Measurements from ENCODE around the gene TRPC4AP. TPM values are rescaled to one million over a fixed set of nuclear protein-coding genes. Genes with fewer than 3 reads are reported as not detected.

Gene TRPC4AP
- total RNA-seq, 4 donors from 2014 or later: 53.3 to 76.8 (median 73.5) TPM

DNA sequence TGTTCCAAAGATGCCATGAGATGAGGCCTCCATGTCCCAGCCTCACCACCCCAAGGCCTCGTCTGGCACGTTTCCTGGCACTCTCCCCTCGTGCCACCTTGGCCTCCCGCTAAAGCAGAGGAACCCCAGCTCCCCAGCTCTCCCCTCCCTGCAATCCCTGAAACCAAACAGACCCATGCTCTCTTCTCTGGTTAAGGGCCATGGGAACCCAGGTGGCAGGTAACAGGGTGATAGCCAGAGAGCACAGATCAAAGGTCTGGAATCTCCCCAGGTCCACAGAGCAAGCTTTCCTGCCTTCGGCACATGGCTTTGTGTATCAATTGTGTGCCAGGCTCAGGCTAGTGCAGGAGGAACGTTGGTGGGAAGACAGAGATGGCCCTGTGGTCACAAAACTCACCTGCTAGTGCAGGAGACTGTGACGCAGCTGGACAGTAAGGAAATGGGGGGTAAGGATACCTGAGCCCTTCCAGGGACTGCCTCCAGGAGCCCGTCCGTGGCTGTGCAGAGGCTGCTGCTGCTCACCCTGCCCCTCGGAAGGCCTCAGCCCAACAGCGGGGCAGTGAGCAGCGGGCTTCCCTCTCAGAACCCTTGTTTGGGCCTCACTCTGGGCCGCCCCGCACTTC lies 98.0 kb downstream of the TRPC4AP start:
- Histone ChIP-seq H3K36me3 (peaks cover 34 to 47% of the 10 kb centered on the region in 2 donors), H3K4me1 (no peaks in the 10 kb centered on the region), H3K27ac (no peak overlapping the region), H3K4me3 (replicated peaks in 1 of 3) (no peak overlapping the region), H3K27me3 (no peaks in the 10 kb centered on the region), H3K9me3 (no peaks in the 10 kb centered on the region)
- WGBS, 2 donors: 87 to 89% methylated on average over 13 to 14 of the region's 14 CpGs
- intact Hi-C loops (cut with DNase I): no loop called here
- no peak for TF ChIP-seq POLR2A (IDR thresholded peaks at IDR 0.05)
- TF ChIP-seq, protein P1, sequence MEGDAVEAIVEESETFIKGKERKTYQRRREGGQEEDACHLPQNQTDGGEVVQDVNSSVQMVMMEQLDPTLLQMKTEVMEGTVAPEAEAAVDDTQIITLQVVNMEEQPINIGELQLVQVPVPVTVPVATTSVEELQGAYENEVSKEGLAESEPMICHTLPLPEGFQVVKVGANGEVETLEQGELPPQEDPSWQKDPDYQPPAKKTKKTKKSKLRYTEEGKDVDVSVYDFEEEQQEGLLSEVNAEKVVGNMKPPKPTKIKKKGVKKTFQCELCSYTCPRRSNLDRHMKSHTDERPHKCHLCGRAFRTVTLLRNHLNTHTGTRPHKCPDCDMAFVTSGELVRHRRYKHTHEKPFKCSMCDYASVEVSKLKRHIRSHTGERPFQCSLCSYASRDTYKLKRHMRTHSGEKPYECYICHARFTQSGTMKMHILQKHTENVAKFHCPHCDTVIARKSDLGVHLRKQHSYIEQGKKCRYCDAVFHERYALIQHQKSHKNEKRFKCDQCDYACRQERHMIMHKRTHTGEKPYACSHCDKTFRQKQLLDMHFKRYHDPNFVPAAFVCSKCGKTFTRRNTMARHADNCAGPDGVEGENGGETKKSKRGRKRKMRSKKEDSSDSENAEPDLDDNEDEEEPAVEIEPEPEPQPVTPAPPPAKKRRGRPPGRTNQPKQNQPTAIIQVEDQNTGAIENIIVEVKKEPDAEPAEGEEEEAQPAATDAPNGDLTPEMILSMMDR (IDR thresholded peaks at IDR 0.05): no peak
- DNase-seq: no peak

DNA sequence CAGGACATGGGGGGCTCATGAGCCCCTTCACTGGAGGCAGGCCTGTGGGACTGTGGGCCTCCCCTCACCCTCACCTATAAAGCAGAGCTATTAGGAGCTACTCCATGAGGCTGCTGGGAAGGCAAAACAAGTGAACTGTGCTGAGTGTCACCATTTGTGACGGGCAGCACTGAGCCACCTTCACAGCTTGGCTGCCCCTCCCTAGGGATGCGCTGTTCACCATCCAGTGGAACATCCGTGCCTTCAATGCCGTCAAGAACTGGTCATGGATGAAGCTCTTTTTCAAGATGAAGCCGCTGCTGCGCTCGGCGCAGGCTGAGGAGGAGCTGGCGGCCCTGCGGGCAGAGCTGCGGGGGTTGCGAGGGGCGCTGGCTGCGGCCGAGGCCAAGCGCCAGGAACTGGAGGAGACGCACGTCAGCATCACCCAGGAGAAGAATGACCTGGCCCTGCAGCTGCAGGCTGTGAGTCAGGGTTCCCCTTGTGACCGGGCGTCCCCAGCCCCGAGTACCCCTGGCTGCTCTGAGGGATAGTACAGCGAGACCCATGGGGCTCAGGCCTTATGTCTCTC lies 98.6 kb downstream of the TRPC4AP start:
- WGBS, 2 donors: 91 to 95% methylated on average over 20 to 22 of the region's 22 CpGs
- intact Hi-C loops (cut with DNase I): no loop called here
- Histone ChIP-seq H3K4me1 (no peaks in the 10 kb centered on the region), H3K9me3 (no peaks in the 10 kb centered on the region), H3K4me3 (replicated peaks in 1 of 3) (no peak overlapping the region), H3K27ac (no peak overlapping the region), H3K27me3 (no peaks in the 10 kb centered on the region), H3K36me3 (peaks cover 31 to 41% of the 10 kb centered on the region in 2 donors)
- no peak for TF ChIP-seq POLR2A (IDR thresholded peaks at IDR 0.05)
- TF ChIP-seq, protein P1 (IDR thresholded peaks at IDR 0.05): no peak
- DNase-seq: no peak

DNA sequence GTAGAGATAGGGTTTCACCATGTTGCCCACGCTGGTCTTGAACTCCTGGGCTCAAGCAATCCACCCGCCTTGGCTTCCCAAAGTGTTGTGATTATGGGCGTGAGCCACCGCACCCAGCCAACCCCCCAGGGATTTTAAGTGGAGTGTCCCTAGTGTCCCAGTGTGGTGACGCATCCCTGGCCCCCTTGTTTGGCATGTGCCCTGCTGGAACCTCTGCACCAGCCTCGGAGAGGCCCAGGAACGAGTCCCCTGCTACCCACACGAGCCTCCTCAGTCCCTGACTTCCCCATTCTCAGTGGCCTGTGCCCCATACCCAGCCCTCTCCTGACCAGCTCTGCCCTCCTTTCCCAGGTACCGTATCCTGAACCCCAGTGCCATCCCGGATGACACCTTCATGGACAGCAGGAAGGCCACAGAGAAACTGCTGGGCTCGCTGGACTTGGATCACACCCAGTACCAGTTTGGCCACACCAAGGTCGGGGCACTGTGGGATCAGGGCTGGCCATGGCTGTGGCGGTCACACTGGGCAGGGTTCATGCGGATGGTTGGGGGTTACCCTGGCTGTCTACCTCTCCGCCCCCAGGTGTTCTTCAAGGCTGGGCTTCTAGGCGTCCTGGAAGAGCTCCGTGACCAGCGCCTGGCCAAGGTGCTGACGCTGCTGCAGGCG lies 99.7 kb downstream of the TRPC4AP start:
- DNase-seq: no peak
- Histone ChIP-seq H3K4me3 (replicated peaks in 1 of 3) (no peak overlapping the region), H3K27ac (no peak overlapping the region), H3K27me3 (no peaks in the 10 kb centered on the region), H3K36me3 (peaks cover 21 to 32% of the 10 kb centered on the region in 2 donors), H3K4me1 (no peaks in the 10 kb centered on the region), H3K9me3 (no peaks in the 10 kb centered on the region)
- 94 to 98% methylated on average over 10 to 20 of the region's 20 CpGs for WGBS, 2 donors
- TF ChIP-seq, protein P1 (IDR thresholded peaks at IDR 0.05): no peak
- TF ChIP-seq POLR2A (IDR thresholded peaks at IDR 0.05): no peak
- intact Hi-C loops (cut with DNase I): no loop called here

DNA sequence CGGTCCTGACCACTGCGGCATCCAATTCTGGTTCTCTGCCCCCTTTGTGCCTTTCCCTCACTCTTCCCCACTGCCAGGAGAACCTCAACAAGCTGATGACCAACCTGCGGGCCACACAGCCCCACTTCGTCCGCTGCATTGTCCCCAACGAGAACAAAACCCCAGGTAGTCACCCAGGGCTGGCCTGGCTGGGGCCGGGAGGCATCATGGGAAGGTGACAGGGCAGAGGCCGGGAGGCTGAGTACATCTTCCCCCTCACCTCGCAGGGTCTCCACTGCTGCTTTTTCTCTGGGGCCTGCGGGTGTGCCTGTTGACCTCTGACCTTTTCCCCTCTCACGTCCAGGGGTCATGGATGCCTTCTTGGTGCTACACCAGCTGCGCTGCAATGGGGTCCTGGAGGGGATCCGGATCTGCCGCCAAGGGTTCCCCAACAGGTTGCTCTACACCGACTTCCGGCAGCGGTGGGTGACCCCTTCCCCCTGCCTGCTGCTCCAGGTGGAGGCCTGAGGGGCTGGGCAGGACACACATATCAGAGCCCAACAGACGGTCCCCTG lies 101.9 kb downstream of the TRPC4AP start:
- H3K4me1 ChIP-seq: no peaks in the 10 kb centered on the region
- intact Hi-C loops (cut with DNase I): no loop called here
- TF ChIP-seq, protein P1 (IDR thresholded peaks at IDR 0.05): no peak
- no peak for TF ChIP-seq POLR2A (IDR thresholded peaks at IDR 0.05)
- H3K27me3 ChIP-seq: no peaks in the 10 kb centered on the region
- H3K4me3 ChIP-seq (replicated peaks in 1 of 3): no peak overlapping the region
- 87 to 88% methylated on average over 18 of the region's 18 CpGs for WGBS, 2 donors
- no peak for DNase-seq
- no peak overlapping the region for H3K27ac ChIP-seq
- no peaks in the 10 kb centered on the region for H3K9me3 ChIP-seq
- H3K36me3 ChIP-seq: peaks cover 13 to 26% of the 10 kb centered on the region in 2 donors

DNA sequence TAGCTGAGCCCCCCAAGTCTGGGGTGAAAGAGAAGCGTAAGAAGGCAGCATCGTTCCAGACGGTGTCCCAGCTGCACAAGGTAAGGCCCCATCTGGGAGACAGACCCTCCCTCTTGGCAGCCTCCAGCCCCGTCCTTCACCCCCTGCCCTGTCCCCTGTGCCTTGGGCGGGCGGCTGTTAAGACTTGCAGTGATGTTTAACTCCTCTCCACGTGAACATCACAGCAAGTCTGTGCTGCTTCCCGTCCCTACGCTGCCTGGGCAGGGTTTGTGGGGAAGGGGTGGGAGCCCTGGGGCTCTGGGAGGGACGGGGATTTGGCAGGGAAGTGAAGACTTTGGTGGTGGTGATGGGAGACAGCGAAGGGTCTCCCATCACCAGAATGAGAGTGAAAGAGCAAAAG lies 102.4 kb downstream of the TRPC4AP start:
- Histone ChIP-seq H3K36me3 (peaks cover 13 to 21% of the 10 kb centered on the region in 2 donors), H3K4me3 (replicated peaks in 1 of 3) (no peak overlapping the region), H3K27me3 (no peaks in the 10 kb centered on the region), H3K9me3 (no peaks in the 10 kb centered on the region), H3K4me1 (no peaks in the 10 kb centered on the region), H3K27ac (no peak overlapping the region)
- TF ChIP-seq, protein P1 (IDR thresholded peaks at IDR 0.05): no peak
- TF ChIP-seq POLR2A (IDR thresholded peaks at IDR 0.05): no peak
- 82 to 83% methylated on average over 11 of the region's 11 CpGs for WGBS, 2 donors
- intact Hi-C loops (cut with DNase I): no loop called here
- DNase-seq: no peak

All from thyroid gland (tissue), 4 donors.